ENCODE measurements around the gene TMEM132C.

Gene TMEM132C

DNA sequence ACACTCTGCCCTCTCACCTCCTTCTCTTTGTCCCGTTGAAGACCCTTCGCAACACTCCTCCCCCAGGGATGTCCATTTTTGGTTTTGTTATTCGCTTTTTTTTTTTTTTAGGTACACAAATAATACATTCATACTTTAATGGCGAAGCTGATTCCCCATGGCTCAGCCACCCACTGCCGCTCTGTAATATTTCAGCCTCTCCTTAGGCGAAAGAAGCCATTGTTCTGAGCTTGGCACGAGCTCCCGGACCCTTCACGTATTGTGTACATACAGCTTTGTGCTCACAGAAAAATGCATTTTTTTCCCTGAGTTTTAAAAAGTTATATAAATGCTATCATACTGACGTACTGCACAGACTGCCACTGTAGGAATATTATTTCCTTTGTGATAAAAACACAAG lies 115.0 kb downstream of the TMEM132C start:
- Histone ChIP-seq H3K27ac (ENCODE audit: low read length, poor library complexity, severe bottlenecking) (no peak overlapping the region), H3K4me2 (ENCODE audit: low read length, poor library complexity, severe bottlenecking) (no peak overlapping the region), H2AK5ac (ENCODE audit: low read length, severe bottlenecking) (no peak overlapping the region), H3K36me3 (ENCODE audit: control insufficient read depth in 1 of 2, insufficient read depth in 2 of 2, low read depth in 1 of 2, low read length in 2 of 2) (no peaks in the 10 kb centered on the region), H3K23ac (ENCODE audit: low read length in 2 of 2) (no peak overlapping the region), H3K14ac (ENCODE audit: low read length in 2 of 2) (no peak overlapping the region), H3K9ac (ENCODE audit: low read length) (no peak overlapping the region), H3K79me1 (replicated peaks; ENCODE audit: low read length, poor library complexity, severe bottlenecking) (no peaks in the 10 kb centered on the region), H3K4ac (ENCODE audit: low read depth in 1 of 2, low read length in 2 of 2) (no peak overlapping the region), H3K4me1 (ENCODE audit: control insufficient read depth, insufficient read depth, low read depth, low read length) (no peaks in the 10 kb centered on the region), H2BK15ac (ENCODE audit: low read depth, poor library complexity, severe bottlenecking) (no peak overlapping the region), H4K8ac (ENCODE audit: low read length) (no peak overlapping the region), H2AFZ (ENCODE audit: low read depth, low read length) (no peak overlapping the region), H4K91ac (ENCODE audit: low read length) (no peak overlapping the region), H3K4me3 (ENCODE audit: insufficient read depth in 1 of 2, low read depth in 1 of 2, low read length in 2 of 2) (no peak overlapping the region), H3K18ac (ENCODE audit: low read depth in 1 of 2, low read length in 2 of 2) (no peak overlapping the region), H2BK120ac (ENCODE audit: low read depth, low read length) (no peak overlapping the region), H3K27me3 (ENCODE audit: control insufficient read depth in 1 of 2, insufficient read depth in 1 of 2, low read length in 2 of 2) (no peaks in the 10 kb centered on the region), H2BK12ac (ENCODE audit: low read length in 2 of 2) (no peak overlapping the region), H3K9me3 (ENCODE audit: control insufficient read depth, low read length) (peaks cover 7% of the 10 kb centered on the region), H2BK5ac (ENCODE audit: low read depth, low read length, poor library complexity, severe bottlenecking) (no peak overlapping the region)
- DNase-seq = no peak
- 89% methylated on average over 8 of the region's 10 CpGs for WGBS

DNA sequence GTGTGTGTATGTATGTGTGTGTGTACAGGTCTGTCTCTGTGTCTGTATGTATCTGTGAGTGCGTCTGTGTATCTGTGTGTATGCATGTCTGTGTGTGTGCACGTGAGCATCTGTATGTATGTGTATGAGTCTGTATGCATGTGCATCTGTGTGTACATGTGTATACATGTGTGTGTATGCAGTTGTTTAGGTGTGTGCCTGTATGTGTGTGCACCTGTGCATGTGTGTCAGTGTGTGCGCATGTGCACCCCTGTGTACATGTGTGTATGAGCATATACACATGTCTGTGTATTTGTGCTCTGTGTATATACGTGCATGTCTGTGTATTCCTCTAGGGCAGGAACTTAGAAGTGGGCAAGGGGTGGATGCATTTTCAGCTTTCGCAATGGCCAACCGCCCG lies 116.0 kb downstream of the TMEM132C start:
- H2BK120ac ChIP-seq (ENCODE audit: low read depth, low read length) = no peak overlapping the region
- no peak overlapping the region for H3K18ac ChIP-seq (ENCODE audit: low read depth in 1 of 2, low read length in 2 of 2)
- no peak overlapping the region for H2BK5ac ChIP-seq (ENCODE audit: low read depth, low read length, poor library complexity, severe bottlenecking)
- H3K4me2 ChIP-seq (ENCODE audit: low read length, poor library complexity, severe bottlenecking) = no peak overlapping the region
- H3K36me3 ChIP-seq (ENCODE audit: control insufficient read depth in 1 of 2, insufficient read depth in 2 of 2, low read depth in 1 of 2, low read length in 2 of 2) = no peaks in the 10 kb centered on the region
- no peaks in the 10 kb centered on the region for H3K27me3 ChIP-seq (ENCODE audit: control insufficient read depth in 1 of 2, insufficient read depth in 1 of 2, low read length in 2 of 2)
- H3K9me3 ChIP-seq (ENCODE audit: control insufficient read depth, low read length) = peaks cover 7% of the 10 kb centered on the region
- no peak overlapping the region for H2AFZ ChIP-seq (ENCODE audit: low read depth, low read length)
- H4K8ac ChIP-seq (ENCODE audit: low read length) = no peak overlapping the region
- WGBS = 82% methylated on average over 7 of the region's 7 CpGs
- no peak overlapping the region for H2BK15ac ChIP-seq (ENCODE audit: low read depth, poor library complexity, severe bottlenecking)
- H3K4me1 ChIP-seq (ENCODE audit: control insufficient read depth, insufficient read depth, low read depth, low read length) = no peaks in the 10 kb centered on the region
- no peak overlapping the region for H4K91ac ChIP-seq (ENCODE audit: low read length)
- no peak overlapping the region for H3K23ac ChIP-seq (ENCODE audit: low read length in 2 of 2)
- no peak overlapping the region for H2AK5ac ChIP-seq (ENCODE audit: low read length, severe bottlenecking)
- no peak for DNase-seq
- no peak overlapping the region for H3K14ac ChIP-seq (ENCODE audit: low read length in 2 of 2)
- H3K27ac ChIP-seq (ENCODE audit: low read length, poor library complexity, severe bottlenecking) = no peak overlapping the region
- no peak overlapping the region for H2BK12ac ChIP-seq (ENCODE audit: low read length in 2 of 2)
- no peak overlapping the region for H3K4me3 ChIP-seq (ENCODE audit: insufficient read depth in 1 of 2, low read depth in 1 of 2, low read length in 2 of 2)
- no peak overlapping the region for H3K4ac ChIP-seq (ENCODE audit: low read depth in 1 of 2, low read length in 2 of 2)
- no peak overlapping the region for H3K9ac ChIP-seq (ENCODE audit: low read length)
- no peaks in the 10 kb centered on the region for H3K79me1 ChIP-seq (replicated peaks; ENCODE audit: low read length, poor library complexity, severe bottlenecking)

DNA sequence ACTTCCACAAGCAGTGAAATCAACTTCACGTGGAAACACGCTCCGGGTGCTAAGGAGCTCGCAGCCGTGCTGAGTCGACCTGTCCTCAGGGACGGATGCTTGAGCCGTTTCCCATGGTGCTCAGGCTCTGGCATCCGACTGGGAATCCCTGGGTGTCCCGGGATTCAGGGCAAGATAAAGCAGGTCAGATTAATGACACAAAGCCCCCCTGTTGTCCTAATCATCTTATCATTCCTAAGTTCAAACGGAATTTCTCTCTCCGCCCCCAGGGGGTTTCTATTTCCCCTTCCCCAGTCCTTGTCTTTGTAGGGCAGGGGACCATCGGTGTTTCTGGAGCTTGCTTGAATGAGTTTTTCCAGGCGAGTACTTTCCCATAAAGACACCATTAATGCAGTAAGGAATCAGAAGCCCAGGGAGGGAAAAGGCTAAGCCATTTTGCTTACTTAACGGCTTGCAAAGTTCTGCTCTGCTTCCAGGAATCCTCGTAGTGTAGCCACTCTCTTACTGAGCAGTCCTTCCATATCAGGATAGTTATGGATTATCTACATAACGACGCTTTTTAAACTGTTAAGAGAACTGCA lies 116.5 kb downstream of the TMEM132C start:
- H2BK15ac ChIP-seq (ENCODE audit: low read depth, poor library complexity, severe bottlenecking) = no peak overlapping the region
- no peak overlapping the region for H2BK12ac ChIP-seq (ENCODE audit: low read length in 2 of 2)
- H2AFZ ChIP-seq (ENCODE audit: low read depth, low read length) = no peak overlapping the region
- no peak overlapping the region for H2BK5ac ChIP-seq (ENCODE audit: low read depth, low read length, poor library complexity, severe bottlenecking)
- DNase-seq = no peak
- H4K8ac ChIP-seq (ENCODE audit: low read length) = no peak overlapping the region
- H3K79me1 ChIP-seq (replicated peaks; ENCODE audit: low read length, poor library complexity, severe bottlenecking) = no peaks in the 10 kb centered on the region
- no peaks in the 10 kb centered on the region for H3K36me3 ChIP-seq (ENCODE audit: control insufficient read depth in 1 of 2, insufficient read depth in 2 of 2, low read depth in 1 of 2, low read length in 2 of 2)
- H3K23ac ChIP-seq (ENCODE audit: low read length in 2 of 2) = no peak overlapping the region
- no peak overlapping the region for H2BK120ac ChIP-seq (ENCODE audit: low read depth, low read length)
- H3K27me3 ChIP-seq (ENCODE audit: control insufficient read depth in 1 of 2, insufficient read depth in 1 of 2, low read length in 2 of 2) = no peaks in the 10 kb centered on the region
- H2AK5ac ChIP-seq (ENCODE audit: low read length, severe bottlenecking) = no peak overlapping the region
- no peak overlapping the region for H3K4me2 ChIP-seq (ENCODE audit: low read length, poor library complexity, severe bottlenecking)
- WGBS = 43% methylated on average over 17 of the region's 18 CpGs
- no peak overlapping the region for H3K14ac ChIP-seq (ENCODE audit: low read length in 2 of 2)
- no peak overlapping the region for H3K4ac ChIP-seq (ENCODE audit: low read depth in 1 of 2, low read length in 2 of 2)
- no peaks in the 10 kb centered on the region for H3K4me1 ChIP-seq (ENCODE audit: control insufficient read depth, insufficient read depth, low read depth, low read length)
- H3K27ac ChIP-seq (ENCODE audit: low read length, poor library complexity, severe bottlenecking) = no peak overlapping the region
- H3K9me3 ChIP-seq (ENCODE audit: control insufficient read depth, low read length) = peaks cover 5% of the 10 kb centered on the region
- no peak overlapping the region for H3K9ac ChIP-seq (ENCODE audit: low read length)
- no peak overlapping the region for H3K18ac ChIP-seq (ENCODE audit: low read depth in 1 of 2, low read length in 2 of 2)
- no peak overlapping the region for H4K91ac ChIP-seq (ENCODE audit: low read length)
- H3K4me3 ChIP-seq (ENCODE audit: insufficient read depth in 1 of 2, low read depth in 1 of 2, low read length in 2 of 2) = no peak overlapping the region

DNA sequence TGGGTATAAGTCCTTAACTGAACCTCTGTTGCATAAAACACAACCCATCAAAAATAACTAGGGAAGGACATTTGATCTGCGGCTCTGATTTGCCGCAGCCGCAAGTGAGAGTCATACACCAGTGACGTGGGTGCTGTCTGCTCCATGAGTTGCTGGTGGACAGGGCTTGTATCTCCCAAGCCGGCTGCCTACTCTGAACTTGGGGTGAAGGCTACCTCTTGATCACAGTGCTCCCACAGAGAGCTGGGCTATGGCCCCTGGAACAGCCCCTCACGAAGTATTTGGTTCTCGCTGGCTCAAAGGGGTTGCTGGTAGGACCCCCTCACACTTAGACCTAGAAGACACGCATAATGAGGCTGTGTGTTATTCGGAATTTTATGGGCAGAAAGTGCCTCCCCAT lies 118.8 kb downstream of the TMEM132C start:
- Histone ChIP-seq H3K79me1 (replicated peaks; ENCODE audit: low read length, poor library complexity, severe bottlenecking) (no peaks in the 10 kb centered on the region), H3K4ac (ENCODE audit: low read depth in 1 of 2, low read length in 2 of 2) (no peak overlapping the region), H3K9ac (ENCODE audit: low read length) (no peak overlapping the region), H2BK120ac (ENCODE audit: low read depth, low read length) (no peak overlapping the region), H4K8ac (ENCODE audit: low read length) (no peak overlapping the region), H3K4me2 (ENCODE audit: low read length, poor library complexity, severe bottlenecking) (no peak overlapping the region), H2BK15ac (ENCODE audit: low read depth, poor library complexity, severe bottlenecking) (no peak overlapping the region), H3K9me3 (ENCODE audit: control insufficient read depth, low read length) (no peaks in the 10 kb centered on the region), H3K18ac (ENCODE audit: low read depth in 1 of 2, low read length in 2 of 2) (no peak overlapping the region), H3K4me1 (ENCODE audit: control insufficient read depth, insufficient read depth, low read depth, low read length) (no peaks in the 10 kb centered on the region), H2BK5ac (ENCODE audit: low read depth, low read length, poor library complexity, severe bottlenecking) (no peak overlapping the region), H2AK5ac (ENCODE audit: low read length, severe bottlenecking) (no peak overlapping the region), H3K23ac (ENCODE audit: low read length in 2 of 2) (no peak overlapping the region), H3K36me3 (ENCODE audit: control insufficient read depth in 1 of 2, insufficient read depth in 2 of 2, low read depth in 1 of 2, low read length in 2 of 2) (no peaks in the 10 kb centered on the region), H2AFZ (ENCODE audit: low read depth, low read length) (no peak overlapping the region), H3K27me3 (ENCODE audit: control insufficient read depth in 1 of 2, insufficient read depth in 1 of 2, low read length in 2 of 2) (no peaks in the 10 kb centered on the region), H4K91ac (ENCODE audit: low read length) (no peak overlapping the region), H3K27ac (ENCODE audit: low read length, poor library complexity, severe bottlenecking) (no peak overlapping the region), H3K4me3 (ENCODE audit: insufficient read depth in 1 of 2, low read depth in 1 of 2, low read length in 2 of 2) (no peak overlapping the region), H2BK12ac (ENCODE audit: low read length in 2 of 2) (no peak overlapping the region), H3K14ac (ENCODE audit: low read length in 2 of 2) (no peak overlapping the region)
- 88% methylated on average over 9 of the region's 9 CpGs for WGBS
- DNase-seq = no peak
